ENCODE measurements around the gene TSPAN16.
"Not testable (repeated sequence)": the region's sequence is repeated elsewhere in the genome, so short reads cannot be mapped to it uniquely, and the experiment has no call there.

TSPAN16 gene

GRCh38 chr19:11347546-11348039 lies 51.6 kb downstream of the TSPAN16 start:
- no peak for DNase-seq

- DNase-seq = no peak
Measured at GRCh38 chr19:11349171-11349570, 53.2 kb downstream of the TSPAN16 start.

- DNase-seq = not testable (repeated sequence)
Measured at GRCh38 chr19:11354102-11354501, 58.1 kb downstream of the TSPAN16 start.

GRCh38 chr19:11355160-11356073 lies 59.5 kb downstream of the TSPAN16 start, which contains the start of gene PLPPR2:
Gene PLPPR2 (plus strand): TSS chr19:11355432. CDS start chr19:11357674, 2,242 bp downstream.
- peak; percentile 93 for DNase-seq

- no peak for DNase-seq
Measured at GRCh38 chr19:11356074-11356397, 60.1 kb downstream of the TSPAN16 start.

GRCh38 chr19:11356676-11357550 lies 61.0 kb downstream of the TSPAN16 start:
- DNase-seq = no peak

- DNase-seq = no peak
Measured at GRCh38 chr19:11359421-11359820, 63.5 kb downstream of the TSPAN16 start.

GRCh38 chr19:11361037-11361770 lies 65.2 kb downstream of the TSPAN16 start:
- DNase-seq = peak; percentile 62

- no peak for DNase-seq
Measured at GRCh38 chr19:11361771-11362731, 66.1 kb downstream of the TSPAN16 start.

- no peak for DNase-seq
Measured at GRCh38 chr19:11363881-11364280, 67.9 kb downstream of the TSPAN16 start.

- DNase-seq = no peak
Measured at GRCh38 chr19:11364296-11364904, 68.4 kb downstream of the TSPAN16 start.

- DNase-seq = no peak
Measured at GRCh38 chr19:11364935-11365334, 69.0 kb downstream of the TSPAN16 start.

Measured in stimulated activated CD8-positive, alpha-beta memory T cell treated with anti-CD3 and anti-CD28 coated beads, Interleukin-4, amount 100 ng/mL, for 48 hours (primary cell).